Measurements from ENCODE around the gene DPEP2.
A peak's percentile ranks its signal among the peaks of the same experiment; 100 is the strongest.
"Not testable (repeated sequence)": the region's sequence is repeated elsewhere in the genome, so short reads cannot be mapped to it uniquely, and the experiment has no call there.

Gene DPEP2

GRCh38 chr16:67939507-67940445, 59.5 kb downstream of the DPEP2 start:
- Mint-ChIP-seq H3K27ac (no peak overlapping the region), H3K4me3 (no peak overlapping the region), H3K4me1 (peaks cover 20% of the 10 kb centered on the region), H3K27me3 (ENCODE audit: low read depth) (no peaks in the 10 kb centered on the region), H3K36me3 (ENCODE audit: low read depth) (peaks cover 7% of the 10 kb centered on the region), H3K9me3 (no peaks in the 10 kb centered on the region)
- no peak for TF ChIP-seq CTCF (IDR thresholded peaks at IDR 0.05; ENCODE audit: unreplicated experiment in 3 of 3)

DNA sequence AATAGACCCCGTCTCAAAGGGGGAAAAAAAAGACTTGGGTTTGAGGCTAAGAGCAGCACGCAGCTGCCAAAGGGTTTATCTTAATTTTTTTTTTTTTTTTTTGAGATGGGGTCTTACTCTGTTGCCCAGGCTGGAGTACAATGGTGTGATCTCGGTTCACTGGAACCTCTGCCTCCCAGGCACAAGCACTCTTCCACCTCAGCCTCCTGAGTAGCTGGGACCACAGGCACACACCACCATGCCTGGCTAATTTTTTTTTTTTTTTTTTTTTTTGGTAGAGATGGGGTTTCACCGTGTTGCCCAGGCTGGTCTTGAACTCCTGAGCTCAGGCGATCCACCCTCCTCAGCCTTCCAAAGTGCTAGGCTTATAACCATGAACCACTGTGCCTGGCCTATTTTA, 61.6 kb downstream of the DPEP2 start:
- Mint-ChIP-seq H3K27ac (peak overlapping the region in 1 of 3 experiments; percentile 99), H3K4me3 (peak overlapping the region; percentile 100), H3K4me1 (peaks cover 30% of the 10 kb centered on the region)
- not testable (repeated sequence) for H3K36me3 Mint-ChIP-seq (ENCODE audit: low read depth); H3K9me3 Mint-ChIP-seq; H3K27me3 Mint-ChIP-seq (ENCODE audit: low read depth)

Data from nephron (organoid).